Measurements from ENCODE around the gene FOXK1.

DNA sequence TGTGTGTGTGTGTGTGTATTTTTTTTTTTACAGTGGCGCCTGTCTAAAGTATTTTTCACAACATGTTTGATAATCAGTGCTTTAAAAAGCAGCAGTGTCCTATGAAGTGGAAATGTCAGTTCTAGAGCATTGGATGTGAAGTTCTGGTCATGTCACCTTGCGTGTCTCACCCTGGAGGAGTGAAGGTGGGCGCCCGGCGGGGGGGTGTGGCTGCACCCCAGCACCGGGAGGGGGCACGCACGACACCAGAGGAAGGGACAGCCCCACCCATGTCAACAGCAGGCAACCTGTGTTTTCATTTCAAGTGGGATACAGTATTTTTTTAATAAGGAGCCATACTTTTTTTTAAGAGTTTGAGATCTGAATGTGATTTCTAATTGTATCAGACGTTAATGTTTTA, 88.8 kb downstream of the FOXK1 start:
- TF ChIP-seq, protein P1, sequence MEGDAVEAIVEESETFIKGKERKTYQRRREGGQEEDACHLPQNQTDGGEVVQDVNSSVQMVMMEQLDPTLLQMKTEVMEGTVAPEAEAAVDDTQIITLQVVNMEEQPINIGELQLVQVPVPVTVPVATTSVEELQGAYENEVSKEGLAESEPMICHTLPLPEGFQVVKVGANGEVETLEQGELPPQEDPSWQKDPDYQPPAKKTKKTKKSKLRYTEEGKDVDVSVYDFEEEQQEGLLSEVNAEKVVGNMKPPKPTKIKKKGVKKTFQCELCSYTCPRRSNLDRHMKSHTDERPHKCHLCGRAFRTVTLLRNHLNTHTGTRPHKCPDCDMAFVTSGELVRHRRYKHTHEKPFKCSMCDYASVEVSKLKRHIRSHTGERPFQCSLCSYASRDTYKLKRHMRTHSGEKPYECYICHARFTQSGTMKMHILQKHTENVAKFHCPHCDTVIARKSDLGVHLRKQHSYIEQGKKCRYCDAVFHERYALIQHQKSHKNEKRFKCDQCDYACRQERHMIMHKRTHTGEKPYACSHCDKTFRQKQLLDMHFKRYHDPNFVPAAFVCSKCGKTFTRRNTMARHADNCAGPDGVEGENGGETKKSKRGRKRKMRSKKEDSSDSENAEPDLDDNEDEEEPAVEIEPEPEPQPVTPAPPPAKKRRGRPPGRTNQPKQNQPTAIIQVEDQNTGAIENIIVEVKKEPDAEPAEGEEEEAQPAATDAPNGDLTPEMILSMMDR (conservative IDR thresholded peaks at IDR 0.05; ENCODE audit: low read depth in 2 of 2) = no peak
- TF ChIP-seq EZH2phosphoT487 (IDR thresholded peaks at IDR 0.05; ENCODE audit: unreplicated experiment) = no peak
- TF ChIP-seq, protein P2, sequence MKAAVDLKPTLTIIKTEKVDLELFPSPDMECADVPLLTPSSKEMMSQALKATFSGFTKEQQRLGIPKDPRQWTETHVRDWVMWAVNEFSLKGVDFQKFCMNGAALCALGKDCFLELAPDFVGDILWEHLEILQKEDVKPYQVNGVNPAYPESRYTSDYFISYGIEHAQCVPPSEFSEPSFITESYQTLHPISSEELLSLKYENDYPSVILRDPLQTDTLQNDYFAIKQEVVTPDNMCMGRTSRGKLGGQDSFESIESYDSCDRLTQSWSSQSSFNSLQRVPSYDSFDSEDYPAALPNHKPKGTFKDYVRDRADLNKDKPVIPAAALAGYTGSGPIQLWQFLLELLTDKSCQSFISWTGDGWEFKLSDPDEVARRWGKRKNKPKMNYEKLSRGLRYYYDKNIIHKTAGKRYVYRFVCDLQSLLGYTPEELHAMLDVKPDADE (IDR thresholded peaks at IDR 0.05) = no peak
- TF ChIP-seq CREB1 (CRISPR knock-in tag; IDR thresholded peaks at IDR 0.05; ENCODE audit: low read depth) = no peak
- TF ChIP-seq NANOG (IDR thresholded peaks at IDR 0.05; ENCODE audit: borderline replicate concordance) = no peak
- TF ChIP-seq, protein P3, sequence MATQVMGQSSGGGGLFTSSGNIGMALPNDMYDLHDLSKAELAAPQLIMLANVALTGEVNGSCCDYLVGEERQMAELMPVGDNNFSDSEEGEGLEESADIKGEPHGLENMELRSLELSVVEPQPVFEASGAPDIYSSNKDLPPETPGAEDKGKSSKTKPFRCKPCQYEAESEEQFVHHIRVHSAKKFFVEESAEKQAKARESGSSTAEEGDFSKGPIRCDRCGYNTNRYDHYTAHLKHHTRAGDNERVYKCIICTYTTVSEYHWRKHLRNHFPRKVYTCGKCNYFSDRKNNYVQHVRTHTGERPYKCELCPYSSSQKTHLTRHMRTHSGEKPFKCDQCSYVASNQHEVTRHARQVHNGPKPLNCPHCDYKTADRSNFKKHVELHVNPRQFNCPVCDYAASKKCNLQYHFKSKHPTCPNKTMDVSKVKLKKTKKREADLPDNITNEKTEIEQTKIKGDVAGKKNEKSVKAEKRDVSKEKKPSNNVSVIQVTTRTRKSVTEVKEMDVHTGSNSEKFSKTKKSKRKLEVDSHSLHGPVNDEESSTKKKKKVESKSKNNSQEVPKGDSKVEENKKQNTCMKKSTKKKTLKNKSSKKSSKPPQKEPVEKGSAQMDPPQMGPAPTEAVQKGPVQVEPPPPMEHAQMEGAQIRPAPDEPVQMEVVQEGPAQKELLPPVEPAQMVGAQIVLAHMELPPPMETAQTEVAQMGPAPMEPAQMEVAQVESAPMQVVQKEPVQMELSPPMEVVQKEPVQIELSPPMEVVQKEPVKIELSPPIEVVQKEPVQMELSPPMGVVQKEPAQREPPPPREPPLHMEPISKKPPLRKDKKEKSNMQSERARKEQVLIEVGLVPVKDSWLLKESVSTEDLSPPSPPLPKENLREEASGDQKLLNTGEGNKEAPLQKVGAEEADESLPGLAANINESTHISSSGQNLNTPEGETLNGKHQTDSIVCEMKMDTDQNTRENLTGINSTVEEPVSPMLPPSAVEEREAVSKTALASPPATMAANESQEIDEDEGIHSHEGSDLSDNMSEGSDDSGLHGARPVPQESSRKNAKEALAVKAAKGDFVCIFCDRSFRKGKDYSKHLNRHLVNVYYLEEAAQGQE (IDR thresholded peaks at IDR 0.05; ENCODE audit: unreplicated experiment) = no peak
- TF ChIP-seq, protein P4, sequence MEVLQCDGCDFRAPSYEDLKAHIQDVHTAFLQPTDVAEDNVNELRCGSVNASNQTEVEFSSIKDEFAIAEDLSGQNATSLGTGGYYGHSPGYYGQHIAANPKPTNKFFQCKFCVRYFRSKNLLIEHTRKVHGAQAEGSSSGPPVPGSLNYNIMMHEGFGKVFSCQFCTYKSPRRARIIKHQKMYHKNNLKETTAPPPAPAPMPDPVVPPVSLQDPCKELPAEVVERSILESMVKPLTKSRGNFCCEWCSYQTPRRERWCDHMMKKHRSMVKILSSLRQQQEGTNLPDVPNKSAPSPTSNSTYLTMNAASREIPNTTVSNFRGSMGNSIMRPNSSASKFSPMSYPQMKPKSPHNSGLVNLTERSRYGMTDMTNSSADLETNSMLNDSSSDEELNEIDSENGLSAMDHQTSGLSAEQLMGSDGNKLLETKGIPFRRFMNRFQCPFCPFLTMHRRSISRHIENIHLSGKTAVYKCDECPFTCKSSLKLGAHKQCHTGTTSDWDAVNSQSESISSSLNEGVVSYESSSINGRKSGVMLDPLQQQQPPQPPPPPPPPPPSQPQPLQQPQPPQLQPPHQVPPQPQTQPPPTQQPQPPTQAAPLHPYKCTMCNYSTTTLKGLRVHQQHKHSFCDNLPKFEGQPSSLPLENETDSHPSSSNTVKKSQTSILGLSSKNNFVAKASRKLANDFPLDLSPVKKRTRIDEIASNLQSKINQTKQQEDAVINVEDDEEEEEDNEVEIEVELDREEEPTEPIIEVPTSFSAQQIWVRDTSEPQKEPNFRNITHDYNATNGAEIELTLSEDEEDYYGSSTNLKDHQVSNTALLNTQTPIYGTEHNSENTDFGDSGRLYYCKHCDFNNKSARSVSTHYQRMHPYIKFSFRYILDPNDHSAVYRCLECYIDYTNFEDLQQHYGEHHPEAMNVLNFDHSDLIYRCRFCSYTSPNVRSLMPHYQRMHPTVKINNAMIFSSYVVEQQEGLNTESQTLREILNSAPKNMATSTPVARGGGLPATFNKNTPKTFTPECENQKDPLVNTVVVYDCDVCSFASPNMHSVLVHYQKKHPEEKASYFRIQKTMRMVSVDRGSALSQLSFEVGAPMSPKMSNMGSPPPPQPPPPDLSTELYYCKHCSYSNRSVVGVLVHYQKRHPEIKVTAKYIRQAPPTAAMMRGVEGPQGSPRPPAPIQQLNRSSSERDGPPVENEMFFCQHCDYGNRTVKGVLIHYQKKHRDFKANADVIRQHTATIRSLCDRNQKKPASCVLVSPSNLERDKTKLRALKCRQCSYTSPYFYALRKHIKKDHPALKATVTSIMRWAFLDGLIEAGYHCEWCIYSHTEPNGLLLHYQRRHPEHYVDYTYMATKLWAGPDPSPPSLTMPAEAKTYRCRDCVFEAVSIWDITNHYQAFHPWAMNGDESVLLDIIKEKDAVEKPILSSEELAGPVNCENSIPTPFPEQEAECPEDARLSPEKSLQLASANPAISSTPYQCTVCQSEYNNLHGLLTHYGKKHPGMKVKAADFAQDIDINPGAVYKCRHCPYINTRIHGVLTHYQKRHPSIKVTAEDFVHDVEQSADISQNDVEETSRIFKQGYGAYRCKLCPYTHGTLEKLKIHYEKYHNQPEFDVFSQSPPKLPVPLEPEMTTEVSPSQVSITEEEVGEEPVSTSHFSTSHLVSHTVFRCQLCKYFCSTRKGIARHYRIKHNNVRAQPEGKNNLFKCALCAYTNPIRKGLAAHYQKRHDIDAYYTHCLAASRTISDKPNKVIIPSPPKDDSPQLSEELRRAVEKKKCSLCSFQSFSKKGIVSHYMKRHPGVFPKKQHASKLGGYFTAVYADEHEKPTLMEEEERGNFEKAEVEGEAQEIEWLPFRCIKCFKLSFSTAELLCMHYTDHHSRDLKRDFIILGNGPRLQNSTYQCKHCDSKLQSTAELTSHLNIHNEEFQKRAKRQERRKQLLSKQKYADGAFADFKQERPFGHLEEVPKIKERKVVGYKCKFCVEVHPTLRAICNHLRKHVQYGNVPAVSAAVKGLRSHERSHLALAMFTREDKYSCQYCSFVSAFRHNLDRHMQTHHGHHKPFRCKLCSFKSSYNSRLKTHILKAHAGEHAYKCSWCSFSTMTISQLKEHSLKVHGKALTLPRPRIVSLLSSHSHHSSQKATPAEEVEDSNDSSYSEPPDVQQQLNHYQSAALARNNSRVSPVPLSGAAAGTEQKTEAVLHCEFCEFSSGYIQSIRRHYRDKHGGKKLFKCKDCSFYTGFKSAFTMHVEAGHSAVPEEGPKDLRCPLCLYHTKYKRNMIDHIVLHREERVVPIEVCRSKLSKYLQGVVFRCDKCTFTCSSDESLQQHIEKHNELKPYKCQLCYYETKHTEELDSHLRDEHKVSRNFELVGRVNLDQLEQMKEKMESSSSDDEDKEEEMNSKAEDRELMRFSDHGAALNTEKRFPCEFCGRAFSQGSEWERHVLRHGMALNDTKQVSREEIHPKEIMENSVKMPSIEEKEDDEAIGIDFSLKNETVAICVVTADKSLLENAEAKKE (CRISPR knock-in tag; IDR thresholded peaks at IDR 0.05) = no peak
- no peak for TF ChIP-seq EZH2 (IDR thresholded peaks at IDR 0.05; ENCODE audit: low read depth, unreplicated experiment)
- TF ChIP-seq POLR2AphosphoS5 (IDR thresholded peaks at IDR 0.05; ENCODE audit: low read depth) = no peak
- no peak for TF ChIP-seq ZNF331 (CRISPR knock-in tag; IDR thresholded peaks at IDR 0.05; ENCODE audit: low read depth)
- no peak for TF ChIP-seq STAT1 (IDR thresholded peaks at IDR 0.05; ENCODE audit: unreplicated experiment)
- no peak for TF ChIP-seq JUNB (IDR thresholded peaks at IDR 0.05; ENCODE audit: unreplicated experiment)
- TF ChIP-seq ZNF114 (CRISPR knock-in tag; IDR thresholded peaks at IDR 0.05) = no peak
